GM10248 (cell line): ENCODE measurements around the gene SLC1A5.
A peak's percentile ranks its signal among the peaks of the same experiment; 100 is the strongest.

ENCODE experiments used
- CTCF ChIA-PET: fragments of 300-600 bp; sonication (Branson Sonifier 250); formaldehyde crosslinking; extraction: SDS; loops from one replicate; lab custom pipeline; 2021; ENCODE audit warnings: antibody characterized with exemption; lab: Yijun Ruan, JAX
- POLR2A ChIA-PET: fragments of 350-650 bp; sonication (Branson Sonifier 250); formaldehyde crosslinking; extraction: SDS; loops from one replicate; lab custom pipeline; 2020; ENCODE audit warnings: antibody characterized with exemption; lab: Yijun Ruan, JAX
- DNase-seq: peaks from one replicate; pipeline ENCODE4 v3.0.0; 2012; ENCODE audit errors: extremely low spot score
- TF ChIP-seq, protein P1 (sequence below): IDR thresholded peaks from 2 replicates; pipeline ENCODE4 v1.5.1; 2012; ENCODE audit warnings: mild to moderate bottlenecking, low read depth; ENCODE audit errors: extremely low read depth, missing control alignments, control extremely low read depth

SLC1A5 gene

DNA sequence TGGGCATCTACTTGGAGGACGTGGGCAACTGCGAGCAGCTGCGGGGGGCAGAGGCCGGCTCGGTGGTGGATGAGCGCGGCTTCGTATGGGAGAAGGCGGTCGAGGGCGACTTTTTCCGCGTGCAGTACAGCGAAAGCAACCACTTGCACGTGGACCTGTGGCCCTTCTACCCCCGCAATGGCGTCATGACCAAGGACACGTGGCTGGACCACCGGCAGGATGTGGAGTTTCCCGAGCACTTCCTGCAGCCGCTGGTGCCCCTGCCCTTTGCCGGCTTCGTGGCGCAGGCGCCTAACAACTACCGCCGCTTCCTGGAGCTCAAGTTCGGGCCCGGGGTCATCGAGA lies 31.9 kb downstream of the SLC1A5 start:
- TF ChIP-seq, protein P1, sequence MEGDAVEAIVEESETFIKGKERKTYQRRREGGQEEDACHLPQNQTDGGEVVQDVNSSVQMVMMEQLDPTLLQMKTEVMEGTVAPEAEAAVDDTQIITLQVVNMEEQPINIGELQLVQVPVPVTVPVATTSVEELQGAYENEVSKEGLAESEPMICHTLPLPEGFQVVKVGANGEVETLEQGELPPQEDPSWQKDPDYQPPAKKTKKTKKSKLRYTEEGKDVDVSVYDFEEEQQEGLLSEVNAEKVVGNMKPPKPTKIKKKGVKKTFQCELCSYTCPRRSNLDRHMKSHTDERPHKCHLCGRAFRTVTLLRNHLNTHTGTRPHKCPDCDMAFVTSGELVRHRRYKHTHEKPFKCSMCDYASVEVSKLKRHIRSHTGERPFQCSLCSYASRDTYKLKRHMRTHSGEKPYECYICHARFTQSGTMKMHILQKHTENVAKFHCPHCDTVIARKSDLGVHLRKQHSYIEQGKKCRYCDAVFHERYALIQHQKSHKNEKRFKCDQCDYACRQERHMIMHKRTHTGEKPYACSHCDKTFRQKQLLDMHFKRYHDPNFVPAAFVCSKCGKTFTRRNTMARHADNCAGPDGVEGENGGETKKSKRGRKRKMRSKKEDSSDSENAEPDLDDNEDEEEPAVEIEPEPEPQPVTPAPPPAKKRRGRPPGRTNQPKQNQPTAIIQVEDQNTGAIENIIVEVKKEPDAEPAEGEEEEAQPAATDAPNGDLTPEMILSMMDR: no peak
- CTCF ChIA-PET: interaction anchor here (0.7 to 9.7 kb wide), 7 partner anchors 11 to 235 kb away, joined by 3 to 125 read pairs (median 4); partner anchors contain the start of gene FKRP
- POLR2A ChIA-PET: no interaction called here
- no peak for DNase-seq

- ChIA-PET CTCF (interaction anchor here (0.7 to 9.7 kb wide), 7 partner anchors 10 to 235 kb away, joined by 3 to 125 read pairs (median 4); partner anchors contain the start of gene FKRP), POLR2A (interaction anchor here (0.6 to 0.9 kb wide), 2 partner anchors 32 to 50 kb away, joined by 3 to 4 read pairs; partner anchors contain the start of gene SLC1A5)
- TF ChIP-seq, protein P1: no peak
- DNase-seq: no peak
Measured at GRCh38 chr19:46755853-46756543, 32.4 kb downstream of the SLC1A5 start.

GRCh38 chr19:46755077-46755852 lies 33.1 kb downstream of the SLC1A5 start:
- DNase-seq: no peak
- CTCF ChIA-PET: interaction anchor here (1.1 to 9.7 kb wide), 5 partner anchors 10 to 138 kb away, joined by 3 to 125 read pairs (median 4); partner anchors contain the start of gene FKRP
- POLR2A ChIA-PET: interaction anchor here (0.6 to 0.9 kb wide), 2 partner anchors 33 to 50 kb away, joined by 3 to 4 read pairs; partner anchors contain the start of gene SLC1A5
- TF ChIP-seq, protein P1: no peak

DNA sequence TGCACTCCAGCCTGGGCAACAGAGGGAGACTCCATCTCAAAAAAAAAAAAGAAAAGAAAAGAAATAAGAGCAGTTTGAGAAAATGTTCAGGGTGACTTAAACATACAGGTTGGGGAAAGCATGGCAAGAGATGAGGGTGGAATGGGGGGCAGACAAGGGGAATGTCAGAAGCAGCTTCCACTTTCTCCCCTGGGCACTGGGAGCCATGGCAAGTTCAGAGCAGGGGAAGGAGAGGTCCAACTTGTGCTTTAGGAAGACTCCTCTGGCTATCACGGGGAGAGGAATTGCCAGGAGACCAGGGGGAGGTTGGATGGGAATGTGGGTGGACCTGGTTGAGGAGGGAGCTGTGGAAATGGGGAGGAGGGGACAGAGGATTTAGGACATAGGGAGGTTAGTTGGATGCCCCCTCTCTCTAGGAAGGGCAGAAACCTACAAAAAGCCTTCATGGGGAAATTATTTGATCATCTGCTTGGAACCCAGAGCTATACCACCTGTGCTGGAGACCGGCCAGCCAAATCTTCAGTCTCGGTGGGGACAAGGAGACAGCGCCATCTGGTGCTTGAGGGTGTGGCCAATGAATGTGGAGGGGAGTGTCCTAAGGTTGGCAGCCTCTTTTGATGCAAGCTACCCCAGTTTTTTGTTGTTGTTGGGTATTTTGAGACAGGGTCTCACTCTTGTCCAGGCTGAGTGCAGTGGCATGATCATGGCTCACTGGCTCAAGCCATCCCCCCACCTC lies 34.8 kb downstream of the SLC1A5 start:
- CTCF ChIA-PET: interaction anchor here (0.7 to 9.7 kb wide), 28 partner anchors 9 to 237 kb away, joined by 3 to 125 read pairs (median 4); no protein-coding TSS in a partner anchor
- TF ChIP-seq, protein P1: peak; percentile 77
- POLR2A ChIA-PET: no interaction called here
- peak; percentile 78 for DNase-seq

GRCh38 chr19:46748325-46749109 lies 39.9 kb downstream of the SLC1A5 start:
- peak; percentile 64 for DNase-seq
- POLR2A ChIA-PET: interaction anchor here (0.7 kb wide), 1 partner anchor 131 kb away, joined by 6 read pairs; no protein-coding TSS in a partner anchor
- TF ChIP-seq, protein P1: peak; percentile 64
- CTCF ChIA-PET: interaction anchor here (0.9 to 9.7 kb wide), 13 partner anchors 7 to 218 kb away, joined by 3 to 125 read pairs (median 3); no protein-coding TSS in a partner anchor
